Calu3 (cell line): ENCODE measurements around the gene FOXP4. TPM values are rescaled to one million over a fixed set of nuclear protein-coding genes. Genes with fewer than 3 reads are reported as not detected.
A peak's percentile ranks its signal among the peaks of the same experiment; 100 is the strongest.

Experiments
- BruUV-seq: library from RNA; stranded (reverse); fragments of 400-500 nt; replicated peaks from 2 replicates; lab custom pipeline; 2021; lab: Mats Ljungman, UMichigan
- CTCF ChIA-PET: fragments of 300-600 bp; sonication (Branson Sonifier 250); formaldehyde crosslinking; loops from one replicate; lab custom pipeline; 2022; ENCODE audit warnings: antibody characterized with exemption; lab: Charles Lee
- DNase-seq: peaks from one replicate; pipeline ENCODE4 v3.0.0; 2022
- H3K27ac Mint-ChIP-seq: one replicate; pipeline ENCODE4 v1.8.0; 2022; ENCODE audit warnings: mixed read lengths; ENCODE audit not compliant: unreplicated experiment
- H3K27me3 Mint-ChIP-seq: one replicate; pipeline ENCODE4 v1.8.0; 2022; ENCODE audit warnings: mixed read lengths; ENCODE audit not compliant: unreplicated experiment
- H3K36me3 Mint-ChIP-seq: one replicate; pipeline ENCODE4 v1.8.0; 2022; ENCODE audit warnings: mild to moderate bottlenecking, moderate library complexity, mixed read lengths; ENCODE audit not compliant: insufficient read depth, unreplicated experiment
- H3K4me1 Mint-ChIP-seq: one replicate; pipeline ENCODE4 v1.8.0; 2022; ENCODE audit warnings: mild to moderate bottlenecking, low read depth, mixed read lengths; ENCODE audit not compliant: unreplicated experiment
- H3K4me3 Mint-ChIP-seq: one replicate; pipeline ENCODE4 v1.8.0; 2022; ENCODE audit warnings: mild to moderate bottlenecking, low read depth, moderate library complexity, mixed read lengths; ENCODE audit not compliant: unreplicated experiment
- H3K9me3 Mint-ChIP-seq: one replicate; pipeline ENCODE4 v1.8.0; 2022; ENCODE audit warnings: low read depth, mixed read lengths; ENCODE audit not compliant: unreplicated experiment
- CTCF ChIP-seq: fragments of 200-600 bp; IDR thresholded peaks from one replicate; pipeline ENCODE4 v1.8.0; 2022; ENCODE audit warnings: antibody characterized with exemption; ENCODE audit not compliant: unreplicated experiment
- intact Hi-C: fragments of 100-400 bp; cut with micrococcal nuclease; formaldehyde crosslinking; loops from one replicate; pipeline ENCODE4 v1.10.0; 2022; ENCODE audit not compliant: unreplicated experiment
- total RNA-seq: library from RNA; stranded (reverse); gene quantifications from 2 replicates; pipeline ENCODE4 v1.2.3, GENCODE V29; 2022

The FOXP4 gene
- total RNA-seq, 1 experiment from 2014 or later = 47.8 TPM

GRCh38 chr6:41634657-41635056, 88.5 kb downstream of the FOXP4 start:
- H3K4me3 Mint-ChIP-seq = no peak overlapping the region
- CTCF ChIA-PET = no interaction called here
- no peak overlapping the region for H3K27ac Mint-ChIP-seq
- peaks cover 25% of the 10 kb centered on the region for H3K4me1 Mint-ChIP-seq
- no peak for TF ChIP-seq CTCF
- peaks cover 21% of the 10 kb centered on the region for H3K36me3 Mint-ChIP-seq
- H3K27me3 Mint-ChIP-seq = peaks cover 27% of the 10 kb centered on the region
- no peaks in the 10 kb centered on the region for H3K9me3 Mint-ChIP-seq
- intact Hi-C loops = no loop called here
- no TSS peak for BruUV-seq
- DNase-seq = no peak

- Mint-ChIP-seq H3K27ac (no peak overlapping the region), H3K9me3 (no peaks in the 10 kb centered on the region), H3K4me1 (peaks cover 29% of the 10 kb centered on the region), H3K4me3 (no peak overlapping the region), H3K36me3 (peaks cover 28% of the 10 kb centered on the region), H3K27me3 (peaks cover 24% of the 10 kb centered on the region)
- CTCF ChIA-PET = no interaction called here
- no TSS peak for BruUV-seq
- intact Hi-C loops = no loop called here
- no peak for TF ChIP-seq CTCF
- DNase-seq = no peak
Observed at GRCh38 chr6:41635365-41635764, 89.2 kb downstream of the FOXP4 start.

- CTCF ChIA-PET = interaction anchor here (0.8 to 1.1 kb wide), 3 partner anchors 45 to 269 kb away, joined by 3 to 4 read pairs (median 3); partner anchors contain the start of gene TOMM6
- Mint-ChIP-seq H3K4me3 (peak overlapping the region; percentile 62), H3K9me3 (no peaks in the 10 kb centered on the region), H3K27ac (peak overlapping the region; percentile 54), H3K27me3 (peaks cover 9% of the 10 kb centered on the region), H3K36me3 (peaks cover 28% of the 10 kb centered on the region), H3K4me1 (peaks cover 29% of the 10 kb centered on the region)
- peak; percentile 93 for DNase-seq
- no TSS peak for BruUV-seq
- intact Hi-C loops = no loop called here
- no peak for TF ChIP-seq CTCF
Observed at GRCh38 chr6:41636833-41637193, 90.6 kb downstream of the FOXP4 start.

DNA sequence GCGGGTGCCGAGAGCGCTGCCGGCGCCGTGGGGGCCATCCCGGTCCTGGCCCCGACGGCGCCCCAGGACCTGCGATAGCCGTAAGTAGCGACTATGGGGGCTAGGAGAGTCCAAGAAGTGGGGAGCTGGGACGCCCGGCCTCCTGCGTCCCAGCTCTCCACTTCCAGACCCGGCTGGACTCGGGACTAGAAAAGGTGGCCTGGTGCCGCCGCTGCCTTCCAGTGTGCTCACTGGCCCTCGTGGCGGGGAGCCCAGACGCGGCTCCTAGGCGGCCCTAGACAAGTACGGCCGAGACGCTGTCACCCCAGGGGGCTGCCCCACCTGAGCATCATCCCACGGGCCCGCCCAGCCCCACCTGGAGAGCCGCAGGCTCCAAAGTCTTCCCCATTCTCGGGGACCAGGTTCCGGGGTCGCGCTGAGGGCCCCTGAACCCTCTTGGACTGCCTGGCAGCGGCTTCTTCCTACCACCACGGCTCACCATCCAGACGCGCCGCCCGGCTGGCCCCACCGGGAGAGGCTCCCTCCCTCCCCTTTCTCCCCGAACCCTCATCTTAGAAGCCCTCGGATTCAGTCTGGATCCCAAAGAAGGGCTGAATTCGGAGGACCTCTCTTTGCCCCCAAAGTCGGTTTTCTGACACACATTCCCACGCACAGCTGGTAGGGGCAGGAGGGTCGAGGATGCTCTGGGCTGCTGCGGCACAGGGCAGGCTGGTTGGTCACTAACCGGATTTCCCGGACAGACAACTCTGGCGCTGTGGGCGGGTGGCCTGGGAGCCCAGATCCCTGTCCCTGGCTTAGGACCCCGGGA, 91.2 kb downstream of the FOXP4 start:
- peak overlapping the region; percentile 60 for H3K27ac Mint-ChIP-seq
- no peaks in the 10 kb centered on the region for H3K9me3 Mint-ChIP-seq
- H3K27me3 Mint-ChIP-seq = peaks cover 3% of the 10 kb centered on the region
- CTCF ChIA-PET = interaction anchor here (0.8 to 1.1 kb wide), 3 partner anchors 45 to 270 kb away, joined by 3 to 4 read pairs (median 3); partner anchors contain the start of gene TOMM6
- intact Hi-C loops = no loop called here
- H3K4me3 Mint-ChIP-seq = peak overlapping the region; percentile 62
- H3K4me1 Mint-ChIP-seq = peaks cover 29% of the 10 kb centered on the region
- no peak for TF ChIP-seq CTCF
- DNase-seq = peak; percentile 63
- H3K36me3 Mint-ChIP-seq = peaks cover 28% of the 10 kb centered on the region
- TSS peak; percentile 43 for BruUV-seq
